Mammary microvascular endothelial cell (primary cell): ENCODE measurements around the gene TBRG4. TPM values are rescaled to one million over a fixed set of nuclear protein-coding genes. Genes with fewer than 3 reads are reported as not detected.

Experiments
- total RNA-seq: library from RNA; depleted of rRNA; stranded (reverse); fragments of >200 nt; gene quantifications from 2 replicates; pipeline ENCODE4 v1.2.3, GENCODE V29; 2015

TBRG4 gene
- total RNA-seq: 70.5 and 73.6 TPM in 2 replicates

DNA sequence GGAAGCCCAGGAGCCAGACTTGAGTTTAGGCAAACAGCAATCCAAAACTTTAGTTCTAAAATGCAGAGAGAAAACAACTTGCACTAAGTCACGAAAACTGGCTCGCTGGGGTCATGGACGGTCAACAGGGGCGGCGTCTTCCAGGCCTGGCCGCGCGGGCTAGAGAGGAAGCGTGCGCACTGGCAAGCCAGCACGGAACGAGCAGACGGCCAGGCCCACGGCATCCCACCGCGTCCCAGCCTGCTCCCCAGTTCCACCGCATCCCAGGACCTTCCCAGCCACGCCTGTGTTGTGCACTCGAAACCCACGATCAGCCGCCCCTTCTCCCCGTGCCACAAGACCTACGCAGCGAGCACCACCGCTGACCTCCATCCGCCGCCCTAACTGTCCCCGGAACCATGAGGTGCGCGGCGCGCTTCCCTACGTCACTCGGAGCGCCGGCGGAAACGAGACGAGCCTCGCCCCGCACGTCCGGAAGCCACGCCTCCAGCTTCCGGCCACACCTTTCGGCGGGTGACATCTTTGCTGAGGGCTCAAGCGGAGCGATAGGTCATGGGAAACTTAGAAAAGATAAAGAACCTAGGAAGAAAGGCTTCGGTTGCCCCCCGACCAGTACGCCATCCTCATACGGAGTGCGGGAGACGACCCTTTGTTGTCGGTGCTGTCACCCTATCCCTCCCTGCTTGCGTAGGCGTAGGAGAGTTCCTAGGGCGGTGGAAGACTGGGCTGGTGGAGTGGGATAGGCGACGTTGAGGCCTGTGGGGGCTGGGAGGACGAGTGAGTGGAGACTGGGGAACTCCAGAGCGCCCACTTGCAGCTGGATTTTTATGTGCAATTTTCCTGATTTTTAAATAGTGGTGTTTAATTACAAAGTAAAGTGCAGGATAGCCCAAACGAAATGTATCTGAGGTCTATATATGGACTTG lies at the start of gene TBRG4:
Gene TBRG4 (minus strand): TSS at position 400 of the 926 bp plus-strand sequence. CDS start 2,460 bp downstream, outside the sequence.

DNA sequence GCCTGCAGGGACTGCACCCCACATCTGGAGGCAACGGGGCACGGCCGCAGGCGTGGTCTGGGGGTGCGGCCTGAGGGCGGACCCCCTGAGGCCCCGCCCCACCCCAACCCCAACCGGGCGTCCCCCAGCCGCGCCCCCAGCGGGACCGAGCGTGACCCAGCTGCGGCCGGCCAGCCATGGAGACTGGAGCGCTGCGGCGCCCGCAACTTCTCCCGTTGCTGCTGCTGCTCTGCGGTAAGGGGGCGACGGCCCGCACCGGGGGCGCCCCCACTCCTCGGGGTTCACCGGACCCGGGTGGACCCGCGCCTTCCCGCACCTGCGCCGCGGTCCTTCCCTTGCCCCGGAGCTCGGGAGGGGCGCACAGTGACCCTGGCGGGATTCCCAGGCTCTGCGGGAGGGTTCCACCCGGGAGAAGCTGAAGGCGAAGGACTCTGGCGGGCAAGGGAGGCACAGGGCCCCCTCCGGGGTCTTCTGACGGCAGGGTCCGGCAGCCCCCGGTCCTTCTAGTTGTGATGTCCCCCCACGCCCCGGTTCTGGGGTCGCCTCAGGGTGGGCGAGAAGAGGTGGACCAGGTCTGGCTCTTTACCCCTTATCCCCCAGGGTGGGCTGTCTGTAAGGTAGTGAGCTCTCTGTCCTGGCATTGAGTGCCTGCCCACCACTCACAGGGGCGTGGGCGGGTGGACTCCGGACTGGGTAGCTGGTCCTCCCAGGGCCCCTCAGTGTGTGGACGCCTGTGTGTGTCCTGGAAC lies 46.3 kb upstream of the TBRG4 start, which contains the start of gene RAMP3:
Gene RAMP3 (plus strand): TSS at position 139 of the 749 bp plus-strand sequence. CDS start 38 bp downstream, at position 177.

DNA sequence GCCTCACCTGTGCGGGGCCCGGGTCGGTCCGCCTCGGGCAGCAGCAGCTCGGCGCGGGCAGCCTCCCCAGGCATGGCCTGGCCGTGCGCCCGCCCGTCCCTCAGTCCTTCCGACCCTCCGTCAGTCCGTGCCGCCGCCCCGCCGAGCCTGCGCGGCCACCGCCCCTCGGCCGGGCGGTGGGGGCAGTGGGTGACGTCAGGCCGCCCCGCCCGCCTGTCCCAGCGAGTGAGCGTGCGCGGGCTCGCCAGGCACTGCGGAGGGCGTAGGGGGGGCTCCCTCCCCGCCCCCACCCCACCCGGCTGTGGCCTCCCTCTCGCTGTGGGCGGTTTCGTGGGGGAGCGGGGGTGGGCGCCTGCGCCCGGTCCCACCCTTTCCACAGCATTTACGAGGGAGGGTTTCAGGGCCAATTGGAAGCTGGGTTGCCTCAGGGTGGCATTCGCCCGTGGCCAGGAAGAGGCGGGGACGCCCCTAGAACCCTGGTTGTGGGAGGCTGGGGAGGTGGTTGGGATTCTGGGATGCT lies 22.6 kb downstream of the TBRG4 start, which contains the start of gene NACAD:
Gene NACAD (minus strand): TSS at position 149 of the 520 bp plus-strand sequence. CDS start 75 bp downstream, at position 74.

Other genes starting within 250 kb of the TBRG4 start
- 10.8 and 11.5 TPM in 2 replicates for gene PURB, start 226.2 kb downstream of the TBRG4 start, total RNA-seq
- gene MYO1G, start 132.7 kb downstream of the TBRG4 start, total RNA-seq: under 0.01 and 0.25 TPM in 2 replicates
- gene CCM2, start 111.5 kb downstream of the TBRG4 start, total RNA-seq: 60.4 and 65.9 TPM in 2 replicates
- 0.73 and 1.3 TPM in 2 replicates for gene NACAD, start 22.7 kb downstream of the TBRG4 start, total RNA-seq
- gene RAMP3, start 46.1 kb upstream of the TBRG4 start, total RNA-seq: 7.0 and 8.8 TPM in 2 replicates